ENCODE measurements around the gene NR2F1. TPM values are rescaled to one million over a fixed set of nuclear protein-coding genes. Genes with fewer than 3 reads are reported as not detected.
A peak's percentile ranks its signal among the peaks of the same experiment; 100 is the strongest.

NR2F1 gene
- total RNA-seq, 1 experiment from 2014 or later, result 88.4 TPM

DNA sequence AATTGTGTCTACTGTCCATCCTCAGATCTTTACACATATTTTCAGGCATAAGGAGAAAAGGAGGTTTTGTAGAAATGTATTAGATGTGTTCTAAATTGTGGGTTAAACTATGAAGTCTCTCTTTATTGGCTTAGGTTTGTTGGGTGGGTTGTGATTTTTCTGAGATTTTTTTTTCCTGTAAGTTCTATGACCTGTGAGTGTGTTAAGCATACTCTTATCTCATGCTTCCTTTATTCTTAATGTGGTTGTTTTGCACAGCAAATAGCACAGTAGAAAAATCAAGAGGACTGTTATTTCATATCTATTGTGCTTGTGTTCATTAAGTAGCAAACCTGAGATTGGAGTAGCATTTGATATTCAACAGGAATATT, 23.3 kb downstream of the NR2F1 start:
- no peak for TF ChIP-seq CTCF (conservative IDR thresholded peaks at IDR 0.05; ENCODE audit: low read depth, low read length)
- TF ChIP-seq EZH2 (IDR thresholded peaks at IDR 0.05; ENCODE audit: low read length, unreplicated experiment), result no peak
- TF ChIP-seq EZH2phosphoT487 (IDR thresholded peaks at IDR 0.05; ENCODE audit: borderline replicate concordance, low read length), result no peak
- no peaks in the 10 kb centered on the region for H4K20me1 ChIP-seq (ENCODE audit: low read length)
- intact Hi-C loops (cut with micrococcal nuclease), result loop anchor here (2.0 kb wide), 1 partner anchor 24 kb away; the partner anchor contains the start of gene NR2F1
- H3K9me2 ChIP-seq (replicated peaks; ENCODE audit: low read length), result no peaks in the 10 kb centered on the region
- no peak overlapping the region for H3K4me3 ChIP-seq (ENCODE audit: low read length)
- no TSS peak for BruUV-seq (replicated peaks)
- H3K9ac ChIP-seq (ENCODE audit: low read length), result no peak overlapping the region
- no peaks in the 10 kb centered on the region for H3K9me3 ChIP-seq (ENCODE audit: low read length)
- CTCF ChIA-PET, result interaction anchor here (1.5 kb wide), 1 partner anchor 183 kb away, joined by 14 read pairs; no protein-coding TSS in a partner anchor
- no peaks in the 10 kb centered on the region for H3K79me2 ChIP-seq (ENCODE audit: low read length)
- H3K4me2 ChIP-seq (ENCODE audit: low read length), result peak overlapping the region; percentile 90; the same call in 1 of the 2 replicates
- no peak for DNase-seq
- POLR2A ChIA-PET (ENCODE audit: unreplicated experiment), result no interaction called here
- H3K36me3 ChIP-seq (ENCODE audit: low read depth, low read length), result no peaks in the 10 kb centered on the region
- peaks cover 5% of the 10 kb centered on the region for H3F3A ChIP-seq (ENCODE audit: low read length, unreplicated experiment)
- no peak overlapping the region for H3K27ac ChIP-seq (ENCODE audit: low read length)
- peaks cover 32% of the 10 kb centered on the region for H3K4me1 ChIP-seq (ENCODE audit: insufficient read depth, low read length)
- H3K27me3 ChIP-seq (ENCODE audit: low read length), result peaks cover 16% of the 10 kb centered on the region
- no peak overlapping the region for H2AFZ ChIP-seq (ENCODE audit: low read length)
- ATAC-seq, result no peak

DNA sequence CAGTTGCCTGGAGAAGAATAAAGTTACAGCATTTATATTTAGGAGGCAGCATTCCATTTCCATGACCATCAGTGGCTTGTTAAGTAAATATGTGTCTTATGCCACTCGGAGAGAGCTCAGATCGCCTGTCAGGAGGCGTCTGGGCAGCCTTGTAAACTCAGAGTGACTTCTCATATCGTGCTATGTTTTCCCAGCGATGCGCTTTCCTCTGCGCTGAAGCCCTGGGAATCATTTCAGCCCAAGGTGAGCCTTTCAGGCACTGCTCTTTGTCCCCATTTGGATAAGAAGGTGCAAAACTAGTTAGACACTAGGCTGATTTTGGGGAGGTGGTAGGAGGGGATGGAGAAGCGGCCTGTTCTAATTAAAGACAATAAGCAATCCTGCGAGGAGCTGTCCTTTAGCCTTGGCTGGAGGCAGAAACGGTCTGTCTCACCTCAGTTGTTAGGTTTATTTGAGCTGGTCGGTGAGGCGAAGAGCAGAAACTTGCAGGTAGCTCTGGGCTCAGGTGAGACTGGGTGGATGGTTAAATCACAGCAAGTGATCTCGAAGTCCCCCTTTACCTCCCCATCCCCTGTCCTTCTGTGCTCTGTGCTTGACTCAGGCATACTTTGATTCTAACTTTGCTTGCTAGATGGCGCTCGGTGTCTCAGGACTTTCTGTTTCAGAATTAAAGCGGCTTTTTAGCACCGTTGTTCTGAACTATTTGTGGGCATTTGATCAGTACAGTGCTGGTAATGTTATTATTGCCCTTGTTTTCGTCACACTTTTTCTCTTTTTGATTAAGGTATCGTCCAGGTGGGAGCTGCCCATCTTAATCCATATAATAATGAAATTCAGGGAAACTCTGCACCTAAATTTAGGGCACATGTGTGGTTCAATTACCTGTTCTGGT, 24.6 kb downstream of the NR2F1 start:
- intact Hi-C loops (cut with micrococcal nuclease), result loop anchor here (1.0 to 2.0 kb wide), 3 partner anchors 25 to 194 kb away; partner anchors contain the start of gene NR2F1
- H3K27me3 ChIP-seq (ENCODE audit: low read length), result peaks cover 25% of the 10 kb centered on the region
- ChIA-PET POLR2A (ENCODE audit: unreplicated experiment) (interaction anchor here (0.5 to 1.4 kb wide), 4 partner anchors 22 to 274 kb away, joined by 3 to 7 read pairs (median 6); partner anchors contain the start of gene NR2F1), CTCF (interaction anchor here (0.6 to 1.5 kb wide), 11 partner anchors 13 to 718 kb away, joined by 3 to 15 read pairs (median 5); partner anchors contain the start of gene NR2F1)
- peaks cover 32% of the 10 kb centered on the region for H3K4me1 ChIP-seq (ENCODE audit: insufficient read depth, low read length)
- no peaks in the 10 kb centered on the region for H4K20me1 ChIP-seq (ENCODE audit: low read length)
- ATAC-seq, result peak; percentile 94
- peak; percentile 94 for DNase-seq
- peak overlapping the region; percentile 21; the same call in 1 of the 2 replicates for H3K9ac ChIP-seq (ENCODE audit: low read length)
- BruUV-seq (replicated peaks), result TSS peak; percentile 59
- no peaks in the 10 kb centered on the region for H3K36me3 ChIP-seq (ENCODE audit: low read depth, low read length)
- no peaks in the 10 kb centered on the region for H3K9me3 ChIP-seq (ENCODE audit: low read length)
- peak overlapping the region; percentile 71 for H2AFZ ChIP-seq (ENCODE audit: low read length)
- peak overlapping the region; percentile 70 for H3K4me3 ChIP-seq (ENCODE audit: low read length)
- TF ChIP-seq CTCF (conservative IDR thresholded peaks at IDR 0.05; ENCODE audit: low read depth, low read length) (peak; percentile 90), EZH2phosphoT487 (IDR thresholded peaks at IDR 0.05; ENCODE audit: borderline replicate concordance, low read length) (no peak), EZH2 (IDR thresholded peaks at IDR 0.05; ENCODE audit: low read length, unreplicated experiment) (no peak)
- H3K4me2 ChIP-seq (ENCODE audit: low read length), result peak overlapping the region; percentile 90
- peak overlapping the region; percentile 50 for H3K27ac ChIP-seq (ENCODE audit: low read length)
- no peaks in the 10 kb centered on the region for H3K79me2 ChIP-seq (ENCODE audit: low read length)
- peaks cover 5% of the 10 kb centered on the region for H3F3A ChIP-seq (ENCODE audit: low read length, unreplicated experiment)
- H3K9me2 ChIP-seq (replicated peaks; ENCODE audit: low read length), result no peaks in the 10 kb centered on the region
